Measurements from ENCODE around the gene CAMKV. TPM values are rescaled to one million over a fixed set of nuclear protein-coding genes. Genes with fewer than 3 reads are reported as not detected.

The CAMKV gene
- total and polyA plus RNA-seq, 8 donors, result 0.19 to 0.42 (median 0.22) TPM; not detected in 5

GRCh38 chr3:49882166-49882565 lies 12.5 kb upstream of the CAMKV start:
- Histone ChIP-seq H3K4me1 (no peaks in the 10 kb centered on the region), H3K36me3 (no peaks in the 10 kb centered on the region), H3K9me3 (no peaks in the 10 kb centered on the region), H3K27ac (no peak overlapping the region), H3K4me3 (no peak overlapping the region), H3K27me3 (no peaks in the 10 kb centered on the region)
- DNase-seq (no peak), ATAC-seq (no peak), FAIRE-seq (no peak)
- no peak for TF ChIP-seq CTCF (IDR thresholded peaks at IDR 0.05)
- 32 to 43% methylated on average over 6 of the region's 6 CpGs for WGBS, 2 donors
- intact Hi-C loops (cut with DNase I), result no loop called here

- no peaks in the 10 kb centered on the region for H3K36me3 ChIP-seq
- H3K4me1 ChIP-seq, result no peaks in the 10 kb centered on the region
- H3K9me3 ChIP-seq, result no peaks in the 10 kb centered on the region
- 49 to 54% methylated on average over 6 of the region's 6 CpGs for WGBS, 2 donors
- intact Hi-C loops (cut with DNase I), result no loop called here
- no peak overlapping the region for H3K27ac ChIP-seq
- no peaks in the 10 kb centered on the region for H3K27me3 ChIP-seq
- no peak overlapping the region for H3K4me3 ChIP-seq
- ATAC-seq (no peak), DNase-seq (no peak), FAIRE-seq (no peak)
- no peak for TF ChIP-seq CTCF (IDR thresholded peaks at IDR 0.05)
Measured at GRCh38 chr3:49880581-49881315, 11.0 kb upstream of the CAMKV start.

- TF ChIP-seq CTCF (IDR thresholded peaks at IDR 0.05), result no peak
- ATAC-seq, result no peak
- FAIRE-seq, result no peak
Measured at GRCh38 chr3:49879721-49880120, 10.0 kb upstream of the CAMKV start.

DNA sequence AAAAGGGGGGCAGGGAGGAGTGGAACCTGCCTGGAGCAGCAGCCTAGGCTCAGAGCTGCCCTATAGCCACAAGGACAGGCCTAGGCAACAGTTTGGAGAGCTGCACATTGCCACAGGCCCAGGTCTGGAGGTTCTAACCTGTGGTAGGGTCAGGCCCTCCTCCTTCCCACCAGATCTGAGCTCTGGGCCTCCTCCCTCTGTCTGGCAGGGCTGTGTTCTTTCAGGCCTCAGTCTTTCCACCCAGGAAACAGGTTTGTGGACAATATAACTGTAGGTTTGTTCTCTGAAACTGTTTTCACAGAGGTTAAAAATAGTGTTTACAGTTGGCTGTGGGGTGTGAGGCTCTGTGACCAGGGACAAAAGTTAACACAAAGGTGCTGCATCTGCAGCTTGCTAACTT lies 9.0 kb upstream of the CAMKV start:
- intact Hi-C loops (cut with DNase I), result no loop called here
- DNase-seq (no peak), FAIRE-seq (no peak), ATAC-seq (no peak)
- Histone ChIP-seq H3K4me3 (no peak overlapping the region), H3K4me1 (no peaks in the 10 kb centered on the region), H3K27me3 (no peaks in the 10 kb centered on the region), H3K27ac (no peak overlapping the region), H3K9me3 (no peaks in the 10 kb centered on the region), H3K36me3 (no peaks in the 10 kb centered on the region)
- no peak for TF ChIP-seq CTCF (IDR thresholded peaks at IDR 0.05)

More at GRCh38 chr3:49879721-49880120, 10.0 kb upstream of the CAMKV start:
- H3K9me3 ChIP-seq, result no peaks in the 10 kb centered on the region
- H3K27ac ChIP-seq, result no peak overlapping the region
- intact Hi-C loops (cut with DNase I), result no loop called here
- H3K27me3 ChIP-seq, result no peaks in the 10 kb centered on the region
- no peaks in the 10 kb centered on the region for H3K4me1 ChIP-seq
- no peak for DNase-seq
- H3K4me3 ChIP-seq, result no peak overlapping the region
- WGBS, 2 donors, result 72 to 82% methylated on average over 2 of the region's 2 CpGs
- H3K36me3 ChIP-seq, result no peaks in the 10 kb centered on the region

DNA sequence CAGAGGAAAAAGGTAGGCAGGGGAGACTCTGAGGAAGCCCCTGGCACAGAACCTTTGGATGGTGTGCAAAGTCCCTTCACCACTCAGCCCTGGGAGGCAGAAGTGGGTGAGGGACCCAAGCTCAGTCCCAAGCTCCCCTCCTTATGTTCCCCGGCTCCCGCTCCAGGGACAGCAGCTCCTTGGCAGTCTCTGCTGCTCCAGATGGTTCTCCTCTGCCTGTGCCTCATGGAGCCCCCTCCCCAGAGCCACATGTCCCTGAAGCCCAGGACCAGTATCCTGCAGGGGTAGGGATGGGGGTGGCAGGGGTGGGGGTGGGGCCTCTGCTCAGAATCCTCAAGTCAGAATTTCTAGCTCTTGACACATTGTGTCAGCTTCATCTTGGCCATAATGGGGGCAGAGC lies 8.0 kb upstream of the CAMKV start:
- Histone ChIP-seq H3K36me3 (no peaks in the 10 kb centered on the region), H3K4me3 (no peak overlapping the region), H3K9me3 (no peaks in the 10 kb centered on the region), H3K4me1 (no peaks in the 10 kb centered on the region), H3K27me3 (no peaks in the 10 kb centered on the region), H3K27ac (no peak overlapping the region)
- DNase-seq (no peak), ATAC-seq (no peak), FAIRE-seq (no peak)
- 69 to 88% methylated on average over 2 of the region's 2 CpGs for WGBS, 2 donors
- intact Hi-C loops (cut with DNase I), result no loop called here
- TF ChIP-seq CTCF (IDR thresholded peaks at IDR 0.05), result no peak
